DND-41 (cell line): ENCODE measurements around the gene SCYL3.

ENCODE experiments used
- CTCF ChIP-seq: IDR thresholded peaks from 2 replicates; pipeline ENCODE4 v1.5.1; 2012; ENCODE audit warnings: borderline replicate concordance, low read length, moderate library complexity, mild to moderate bottlenecking; ENCODE audit not compliant: poor library complexity, severe bottlenecking; ENCODE audit errors: extremely low read depth
- EZH2 ChIP-seq: IDR thresholded peaks from 3 replicates; pipeline ENCODE4 v1.6.1; 2012; ENCODE audit warnings: borderline replicate concordance, low read depth, mild to moderate bottlenecking, moderate library complexity, low read length, inconsistent platforms; ENCODE audit not compliant: severe bottlenecking

DNA sequence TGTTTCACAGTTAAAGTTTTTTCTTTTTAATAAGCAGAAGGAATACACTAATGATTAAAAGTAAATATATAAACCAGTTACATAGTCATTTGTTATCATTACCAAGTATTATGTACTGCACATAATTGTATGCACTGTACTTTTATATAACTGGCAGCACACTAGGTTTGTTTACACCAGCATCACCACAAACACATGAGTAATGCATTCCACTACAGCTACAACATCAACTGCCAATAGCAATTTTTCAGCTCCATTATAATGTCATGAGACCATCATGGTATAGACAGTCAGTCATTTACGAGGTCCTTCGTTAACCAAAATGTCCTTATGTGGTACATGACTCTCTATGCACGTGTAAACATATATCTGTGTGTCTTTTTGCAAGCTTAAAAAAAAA is 35.2 kb downstream of the SCYL3 start:
- TF ChIP-seq CTCF = no peak
- no peak for TF ChIP-seq EZH2
